Calu3 (cell line): Measurements from ENCODE around the gene POM121L12. TPM values are rescaled to one million over a fixed set of nuclear protein-coding genes. Genes with fewer than 3 reads are reported as not detected.

Experiments used
- BruUV-seq: library from RNA; stranded (reverse); fragments of 400-500 nt; replicated peaks from 2 replicates; lab custom pipeline; 2021; lab: Mats Ljungman, UMichigan
- CTCF ChIA-PET: fragments of 300-600 bp; sonication (Branson Sonifier 250); formaldehyde crosslinking; loops from one replicate; lab custom pipeline; 2022; ENCODE audit warnings: antibody characterized with exemption; lab: Charles Lee
- DNase-seq: peaks from one replicate; pipeline ENCODE4 v3.0.0; 2022
- H3K27ac Mint-ChIP-seq: one replicate; pipeline ENCODE4 v1.8.0; 2022; ENCODE audit warnings: mixed read lengths; ENCODE audit not compliant: unreplicated experiment
- H3K27me3 Mint-ChIP-seq: one replicate; pipeline ENCODE4 v1.8.0; 2022; ENCODE audit warnings: mixed read lengths; ENCODE audit not compliant: unreplicated experiment
- H3K36me3 Mint-ChIP-seq: one replicate; pipeline ENCODE4 v1.8.0; 2022; ENCODE audit warnings: mild to moderate bottlenecking, moderate library complexity, mixed read lengths; ENCODE audit not compliant: insufficient read depth, unreplicated experiment
- H3K4me1 Mint-ChIP-seq: one replicate; pipeline ENCODE4 v1.8.0; 2022; ENCODE audit warnings: mild to moderate bottlenecking, low read depth, mixed read lengths; ENCODE audit not compliant: unreplicated experiment
- H3K4me3 Mint-ChIP-seq: one replicate; pipeline ENCODE4 v1.8.0; 2022; ENCODE audit warnings: mild to moderate bottlenecking, low read depth, moderate library complexity, mixed read lengths; ENCODE audit not compliant: unreplicated experiment
- H3K9me3 Mint-ChIP-seq: one replicate; pipeline ENCODE4 v1.8.0; 2022; ENCODE audit warnings: low read depth, mixed read lengths; ENCODE audit not compliant: unreplicated experiment
- intact Hi-C: fragments of 100-400 bp; cut with micrococcal nuclease; formaldehyde crosslinking; loops from one replicate; pipeline ENCODE4 v1.10.0; 2022; ENCODE audit not compliant: unreplicated experiment
- total RNA-seq: library from RNA; stranded (reverse); gene quantifications from 2 replicates; pipeline ENCODE4 v1.2.3, GENCODE V29; 2022
- TF ChIP-seq, protein P1 (sequence below): fragments of 200-600 bp; IDR thresholded peaks from one replicate; pipeline ENCODE4 v1.8.0; 2022; ENCODE audit warnings: antibody characterized with exemption; ENCODE audit not compliant: unreplicated experiment

The POM121L12 gene
- total RNA-seq, 1 experiment from 2014 or later = not detected

DNA sequence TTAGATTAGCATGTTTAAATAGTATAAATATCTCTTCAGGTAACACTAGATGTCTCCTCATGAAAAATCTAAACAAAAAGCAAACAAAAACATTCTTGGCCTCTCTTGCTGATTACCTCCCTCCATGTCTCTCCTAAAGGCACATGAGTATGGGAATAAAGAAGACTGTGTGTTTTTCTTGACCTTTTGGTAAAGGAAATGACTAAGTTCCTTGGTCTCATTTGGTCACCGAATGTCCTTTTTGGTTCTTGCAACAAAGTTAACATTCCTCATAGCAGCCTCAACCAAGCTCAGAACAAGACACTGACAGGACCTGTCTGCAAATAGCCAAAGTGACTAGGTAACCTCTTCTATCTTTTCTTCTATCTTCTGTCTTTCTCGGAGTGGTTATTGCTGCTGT, 35.5 kb downstream of the POM121L12 start:
- TF ChIP-seq, protein P1, sequence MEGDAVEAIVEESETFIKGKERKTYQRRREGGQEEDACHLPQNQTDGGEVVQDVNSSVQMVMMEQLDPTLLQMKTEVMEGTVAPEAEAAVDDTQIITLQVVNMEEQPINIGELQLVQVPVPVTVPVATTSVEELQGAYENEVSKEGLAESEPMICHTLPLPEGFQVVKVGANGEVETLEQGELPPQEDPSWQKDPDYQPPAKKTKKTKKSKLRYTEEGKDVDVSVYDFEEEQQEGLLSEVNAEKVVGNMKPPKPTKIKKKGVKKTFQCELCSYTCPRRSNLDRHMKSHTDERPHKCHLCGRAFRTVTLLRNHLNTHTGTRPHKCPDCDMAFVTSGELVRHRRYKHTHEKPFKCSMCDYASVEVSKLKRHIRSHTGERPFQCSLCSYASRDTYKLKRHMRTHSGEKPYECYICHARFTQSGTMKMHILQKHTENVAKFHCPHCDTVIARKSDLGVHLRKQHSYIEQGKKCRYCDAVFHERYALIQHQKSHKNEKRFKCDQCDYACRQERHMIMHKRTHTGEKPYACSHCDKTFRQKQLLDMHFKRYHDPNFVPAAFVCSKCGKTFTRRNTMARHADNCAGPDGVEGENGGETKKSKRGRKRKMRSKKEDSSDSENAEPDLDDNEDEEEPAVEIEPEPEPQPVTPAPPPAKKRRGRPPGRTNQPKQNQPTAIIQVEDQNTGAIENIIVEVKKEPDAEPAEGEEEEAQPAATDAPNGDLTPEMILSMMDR = no peak
- no TSS peak for BruUV-seq
- Mint-ChIP-seq H3K27me3 (no peaks in the 10 kb centered on the region), H3K4me3 (no peak overlapping the region), H3K4me1 (no peaks in the 10 kb centered on the region), H3K9me3 (peaks cover 19% of the 10 kb centered on the region), H3K27ac (no peak overlapping the region), H3K36me3 (no peaks in the 10 kb centered on the region)
- CTCF ChIA-PET = interaction anchor here (0.6 kb wide), 1 partner anchor 41 kb away, joined by 5 read pairs; no protein-coding TSS in a partner anchor
- intact Hi-C loops = no loop called here
- no peak for DNase-seq
